Bronchus fibroblast of lung (primary cell): ENCODE results near the gene SVOP. TPM values are rescaled to one million over a fixed set of nuclear protein-coding genes. Genes with fewer than 3 reads are reported as not detected.

Source experiments
- total RNA-seq: library from RNA; depleted of rRNA; stranded (reverse); fragments of >200 nt; gene quantifications from 2 replicates; pipeline ENCODE4 v1.2.3, GENCODE V29; 2015

The SVOP gene
- not detected in 2 replicates for total RNA-seq

GRCh38 chr12:109020796-109021380 is at the start of gene SVOP:
SVOP (minus strand) TSS chr12:109021068; CDS start chr12:109020868, 200 bp downstream.

GRCh38 chr12:109052414-109053323 is 31.8 kb upstream of the SVOP start, which contains the start of gene USP30:
USP30 (plus strand) TSS chr12:109052576; CDS start chr12:109052679, 103 bp downstream.

GRCh38 chr12:108879615-108880254 is 141.1 kb downstream of the SVOP start, which contains the start of gene DAO:
DAO (plus strand) TSS chr12:108880092; CDS start chr12:108885007, 4,915 bp downstream.

Other genes starting within 250 kb of the SVOP start
- 11.7 and 12.8 TPM in 2 replicates for gene SSH1, start 163.5 kb downstream of the SVOP start, total RNA-seq
- gene DAO, start 141.0 kb downstream of the SVOP start, total RNA-seq, result not detected in 2 replicates
- gene USP30, start 31.5 kb upstream of the SVOP start, total RNA-seq, result 10.1 and 11.0 TPM in 2 replicates
- 20.2 and 24.8 TPM in 2 replicates for gene ALKBH2, start 72.4 kb upstream of the SVOP start, total RNA-seq
- gene UNG, start 76.5 kb upstream of the SVOP start, total RNA-seq, result 78.5 and 80.0 TPM in 2 replicates
- 1.7 and 2.5 TPM in 2 replicates for gene ACACB, start 95.5 kb upstream of the SVOP start, total RNA-seq